NCI-H345 (cell line): ENCODE results near the gene LRFN3.
"Not testable (repeated sequence)": the region's sequence is repeated elsewhere in the genome, so short reads cannot be mapped to it uniquely, and the experiment has no call there.

Source experiments
- DNase-seq: peaks from one replicate; lab custom pipeline; 2025; lab: John Stamatoyannopoulos, UW

The LRFN3 gene

GRCh38 chr19:35935911-35936737, at the start of gene LRFN3:
TSS of gene LRFN3 (plus strand) at chr19:35936374. CDS start at chr19:35939426, 3,052 bp downstream.
- peak; percentile 96 for DNase-seq

- DNase-seq, result no peak
Observed at GRCh38 chr19:35887197-35887596, 49.0 kb upstream of the LRFN3 start.

GRCh38 chr19:35888398-35888797, 47.8 kb upstream of the LRFN3 start:
- DNase-seq, result no peak

- DNase-seq, result no peak
Observed at GRCh38 chr19:35889370-35890112, 46.6 kb upstream of the LRFN3 start.

GRCh38 chr19:35890113-35890650, 46.0 kb upstream of the LRFN3 start:
- no peak for DNase-seq

GRCh38 chr19:35891819-35892218, 44.4 kb upstream of the LRFN3 start:
- not testable (repeated sequence) for DNase-seq

- DNase-seq, result no peak
Observed at GRCh38 chr19:35894342-35894741, 41.8 kb upstream of the LRFN3 start.

- DNase-seq, result no peak
Observed at GRCh38 chr19:35895911-35896642, 40.1 kb upstream of the LRFN3 start.

- DNase-seq, result no peak
Observed at GRCh38 chr19:35896643-35897040, 39.5 kb upstream of the LRFN3 start.

- DNase-seq, result no peak
Observed at GRCh38 chr19:35897706-35898451, 38.3 kb upstream of the LRFN3 start.

- no peak for DNase-seq
Observed at GRCh38 chr19:35898499-35898809, 37.7 kb upstream of the LRFN3 start.

- DNase-seq, result peak; percentile 94
Observed at GRCh38 chr19:35899547-35900214, 36.5 kb upstream of the LRFN3 start.

GRCh38 chr19:35901055-35901644, 35.0 kb upstream of the LRFN3 start:
- no peak for DNase-seq

- DNase-seq, result no peak
Observed at GRCh38 chr19:35901854-35902661, 34.1 kb upstream of the LRFN3 start, which contains the start of gene HCST. TSS of gene HCST (plus strand) at chr19:35902529. CDS start at chr19:35902594, 65 bp downstream.

GRCh38 chr19:35902870-35903475, 33.2 kb upstream of the LRFN3 start:
- DNase-seq, result no peak

- peak; percentile 91 for DNase-seq
Observed at GRCh38 chr19:35903550-35904179, 32.5 kb upstream of the LRFN3 start.

GRCh38 chr19:35904311-35905068, 31.7 kb upstream of the LRFN3 start:
- DNase-seq, result no peak

- no peak for DNase-seq
Observed at GRCh38 chr19:35905178-35905727, 30.9 kb upstream of the LRFN3 start.
